ENCODE measurements around the gene ARID1B. TPM values are rescaled to one million over a fixed set of nuclear protein-coding genes. Genes with fewer than 3 reads are reported as not detected.

ARID1B gene
- total RNA-seq, 1 donor from 2014 or later: 66.3 TPM

DNA sequence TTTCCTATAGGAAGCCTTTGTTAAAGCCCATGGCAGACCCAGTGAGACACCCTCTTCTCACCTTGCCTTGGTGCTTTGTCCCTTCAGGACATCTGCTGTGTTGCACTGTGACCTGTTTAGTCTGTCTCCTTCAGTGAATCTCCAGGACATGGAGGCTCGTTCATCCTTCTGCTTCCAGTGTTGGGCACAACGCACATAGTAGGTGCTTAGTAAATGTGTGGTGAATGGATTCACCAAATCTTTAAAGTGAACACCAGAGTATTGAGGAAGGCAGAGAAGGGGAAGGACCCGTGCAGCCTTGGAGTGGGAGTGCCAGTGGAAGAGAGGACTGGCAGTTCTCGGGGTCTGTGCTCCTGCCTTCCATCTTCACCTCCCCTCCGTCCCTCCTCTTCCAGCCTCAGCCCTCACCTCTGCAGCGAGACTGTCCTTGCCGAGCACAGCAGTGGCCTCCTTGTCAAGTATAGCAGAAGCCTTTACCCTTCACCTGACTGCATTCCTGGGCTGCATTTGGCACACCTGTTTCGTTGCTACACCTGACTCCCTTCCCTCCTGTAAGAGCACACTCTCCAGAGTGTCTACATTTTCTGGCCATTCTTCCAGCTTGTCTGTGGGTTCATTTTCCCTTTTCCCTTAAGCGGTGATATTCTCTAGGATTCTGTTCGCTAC lies 49.2 kb downstream of the ARID1B start:
- Mint-ChIP-seq H3K4me1 (ENCODE audit: low read depth) (peaks cover 35% of the 10 kb centered on the region), H3K27ac (no peak overlapping the region)
- intact Hi-C loops (cut with micrococcal nuclease): no loop called here

DNA sequence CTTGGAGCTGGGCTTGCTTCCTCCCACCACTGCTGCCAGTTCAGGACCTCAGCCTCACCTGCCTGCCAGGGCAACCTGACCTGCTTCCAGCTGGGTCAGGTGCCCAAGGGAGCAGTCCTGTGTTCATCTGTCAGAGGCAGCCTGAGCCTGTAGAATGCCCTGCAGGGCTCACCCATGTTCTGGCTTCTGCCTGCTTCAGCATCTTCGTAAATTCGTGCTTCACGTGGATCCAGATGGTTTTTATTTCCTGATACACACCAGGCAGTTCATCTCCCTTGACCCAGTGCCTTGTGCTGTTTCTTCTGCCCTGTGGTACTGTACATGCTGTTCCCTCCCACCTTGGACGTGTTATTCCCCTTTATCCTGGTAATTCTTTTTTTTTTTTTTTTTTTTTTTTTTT lies 50.2 kb downstream of the ARID1B start:
- no peak overlapping the region for H3K27ac Mint-ChIP-seq
- H3K4me3 Mint-ChIP-seq (ENCODE audit: low read depth): no peak overlapping the region
- no peak for DNase-seq (ENCODE audit: low spot score)
- peaks cover 24% of the 10 kb centered on the region for H3K36me3 Mint-ChIP-seq (ENCODE audit: low read depth)
- intact Hi-C loops (cut with micrococcal nuclease): no loop called here
- no peaks in the 10 kb centered on the region for H3K9me3 Mint-ChIP-seq
- no peaks in the 10 kb centered on the region for H3K27me3 Mint-ChIP-seq (ENCODE audit: low read depth)
- peaks cover 37% of the 10 kb centered on the region for H3K4me1 Mint-ChIP-seq (ENCODE audit: low read depth)

More for the DNA sequence above, 49.2 kb downstream of the ARID1B start:
- no peak for DNase-seq (ENCODE audit: low spot score)
- Mint-ChIP-seq H3K4me3 (ENCODE audit: low read depth) (no peak overlapping the region), H3K27me3 (ENCODE audit: low read depth) (no peaks in the 10 kb centered on the region), H3K36me3 (ENCODE audit: low read depth) (peaks cover 19% of the 10 kb centered on the region), H3K9me3 (no peaks in the 10 kb centered on the region)

DNA sequence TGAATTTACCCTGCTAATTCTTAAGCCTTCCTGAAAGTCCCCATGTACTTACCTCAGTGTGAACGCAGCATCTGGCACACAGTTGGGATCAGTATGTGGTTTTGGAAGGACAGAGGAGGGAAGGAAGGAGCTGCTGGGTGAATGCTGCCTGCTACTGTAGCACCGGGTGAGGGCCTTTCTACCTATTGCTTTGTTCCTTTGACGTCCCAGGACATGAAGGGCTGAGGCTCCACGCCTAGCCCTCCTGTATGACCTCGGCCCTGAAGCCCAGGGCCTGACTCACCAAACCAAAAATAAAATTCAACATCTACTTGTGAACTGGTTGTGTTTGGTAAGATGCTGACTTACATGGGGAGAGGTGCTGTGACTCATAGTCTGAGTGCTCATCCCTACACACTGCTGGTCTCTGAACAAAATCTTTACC lies 51.1 kb downstream of the ARID1B start:
- Mint-ChIP-seq H3K4me3 (ENCODE audit: low read depth) (no peak overlapping the region), H3K9me3 (no peaks in the 10 kb centered on the region), H3K27ac (peak overlapping the region; percentile 46), H3K36me3 (ENCODE audit: low read depth) (peaks cover 28% of the 10 kb centered on the region), H3K27me3 (ENCODE audit: low read depth) (no peaks in the 10 kb centered on the region), H3K4me1 (ENCODE audit: low read depth) (peaks cover 38% of the 10 kb centered on the region)
- intact Hi-C loops (cut with micrococcal nuclease): no loop called here
- no peak for DNase-seq (ENCODE audit: low spot score)

DNA sequence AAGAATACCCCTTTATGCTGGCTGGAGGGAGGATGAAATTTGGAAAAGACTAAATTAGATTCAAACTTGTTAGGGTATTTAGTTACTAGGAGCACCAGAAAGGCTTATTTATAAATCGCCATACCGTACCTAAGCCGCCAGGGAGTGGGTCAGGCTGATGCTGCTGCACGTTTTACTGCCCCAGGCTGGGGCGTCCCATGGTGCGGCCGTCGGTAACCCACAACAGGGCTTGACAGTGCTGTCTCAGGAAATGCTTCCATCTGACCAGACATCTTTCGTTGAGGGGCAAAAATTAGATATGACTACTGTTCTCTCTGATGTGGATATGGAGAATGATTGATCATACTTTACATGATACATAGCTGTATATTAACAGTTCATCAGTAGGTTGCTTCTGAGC lies 52.9 kb downstream of the ARID1B start:
- Mint-ChIP-seq H3K4me1 (ENCODE audit: low read depth) (peaks cover 34% of the 10 kb centered on the region), H3K27ac (no peak overlapping the region), H3K4me3 (ENCODE audit: low read depth) (no peak overlapping the region), H3K27me3 (ENCODE audit: low read depth) (no peaks in the 10 kb centered on the region), H3K36me3 (ENCODE audit: low read depth) (peaks cover 31% of the 10 kb centered on the region), H3K9me3 (no peaks in the 10 kb centered on the region)
- DNase-seq (ENCODE audit: low spot score): no peak
- intact Hi-C loops (cut with micrococcal nuclease): loop anchor here (2.0 kb wide), 1 partner anchor 27 kb away; no protein-coding TSS in a partner anchor

DNA sequence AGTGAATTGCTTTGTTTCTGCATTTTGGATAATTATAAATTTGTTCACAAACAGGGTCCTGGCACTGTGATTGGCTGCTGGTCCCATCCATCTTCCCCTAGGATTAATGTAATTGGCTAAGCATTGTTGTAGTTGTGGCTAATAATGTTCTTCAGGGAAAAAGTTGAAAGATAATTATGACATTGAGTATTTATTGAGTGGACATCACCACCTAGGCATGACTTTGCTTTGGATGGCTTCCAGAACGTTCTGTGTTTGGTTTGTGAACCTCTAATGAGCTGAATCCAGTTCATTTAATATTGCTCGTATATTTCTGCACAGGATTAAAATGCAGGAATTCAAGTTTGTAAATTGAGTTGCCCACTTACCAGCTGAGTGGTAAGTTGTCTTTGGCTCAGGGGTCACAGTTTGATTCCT lies 55.1 kb downstream of the ARID1B start:
- Mint-ChIP-seq H3K27ac (no peak overlapping the region), H3K4me1 (ENCODE audit: low read depth) (peaks cover 24% of the 10 kb centered on the region), H3K4me3 (ENCODE audit: low read depth) (no peak overlapping the region), H3K9me3 (no peaks in the 10 kb centered on the region), H3K27me3 (ENCODE audit: low read depth) (no peaks in the 10 kb centered on the region), H3K36me3 (ENCODE audit: low read depth) (peaks cover 38% of the 10 kb centered on the region)
- no peak for DNase-seq (ENCODE audit: low spot score)
- intact Hi-C loops (cut with micrococcal nuclease): no loop called here

DNA sequence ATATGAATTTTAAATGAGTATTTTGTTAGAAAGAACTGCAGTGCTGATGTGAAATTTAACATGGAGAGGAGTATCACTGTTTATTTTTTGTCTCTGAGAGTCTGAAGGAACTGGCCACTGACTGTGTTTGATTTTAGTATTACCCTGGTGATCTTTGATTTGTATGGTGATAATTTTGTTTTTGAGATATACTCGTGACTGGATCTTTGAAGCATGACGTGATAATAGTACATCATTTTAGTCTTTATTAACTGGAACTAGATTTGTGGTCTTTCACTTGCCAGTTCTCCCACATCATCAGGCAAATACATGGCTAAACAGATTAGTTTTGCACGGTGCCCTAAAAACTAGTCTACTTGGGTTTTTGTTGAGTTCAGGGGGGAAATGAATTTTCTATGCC lies 55.5 kb downstream of the ARID1B start:
- H3K9me3 Mint-ChIP-seq: no peaks in the 10 kb centered on the region
- H3K27ac Mint-ChIP-seq: no peak overlapping the region
- H3K4me3 Mint-ChIP-seq (ENCODE audit: low read depth): no peak overlapping the region

DNA sequence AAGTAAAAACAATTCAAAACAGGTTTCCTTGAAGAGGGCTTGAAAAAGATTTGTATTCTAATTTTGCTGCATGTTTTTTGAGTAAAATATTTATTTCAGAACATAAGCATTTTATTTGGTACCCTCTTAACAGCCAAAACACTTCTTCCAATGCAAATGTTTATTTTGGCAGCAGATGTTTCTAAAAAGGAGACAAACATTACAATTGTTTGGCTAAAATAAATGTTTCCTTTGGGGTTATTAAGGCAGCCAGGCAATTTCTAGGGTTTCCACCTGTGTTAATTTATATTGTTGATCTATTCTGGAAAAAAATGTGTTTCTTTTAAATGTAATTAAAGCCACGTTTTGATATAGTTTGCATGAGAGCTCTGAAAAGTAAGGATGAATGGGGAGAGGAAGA lies 56.6 kb downstream of the ARID1B start:
- no peaks in the 10 kb centered on the region for H3K27me3 Mint-ChIP-seq (ENCODE audit: low read depth)
- H3K4me1 Mint-ChIP-seq (ENCODE audit: low read depth): peaks cover 15% of the 10 kb centered on the region
- H3K9me3 Mint-ChIP-seq: no peaks in the 10 kb centered on the region

More for the DNA sequence above, 55.5 kb downstream of the ARID1B start:
- no peaks in the 10 kb centered on the region for H3K27me3 Mint-ChIP-seq (ENCODE audit: low read depth)
- intact Hi-C loops (cut with micrococcal nuclease): no loop called here
- peaks cover 21% of the 10 kb centered on the region for H3K4me1 Mint-ChIP-seq (ENCODE audit: low read depth)
- DNase-seq (ENCODE audit: low spot score): no peak
- H3K36me3 Mint-ChIP-seq (ENCODE audit: low read depth): peaks cover 38% of the 10 kb centered on the region

DNA sequence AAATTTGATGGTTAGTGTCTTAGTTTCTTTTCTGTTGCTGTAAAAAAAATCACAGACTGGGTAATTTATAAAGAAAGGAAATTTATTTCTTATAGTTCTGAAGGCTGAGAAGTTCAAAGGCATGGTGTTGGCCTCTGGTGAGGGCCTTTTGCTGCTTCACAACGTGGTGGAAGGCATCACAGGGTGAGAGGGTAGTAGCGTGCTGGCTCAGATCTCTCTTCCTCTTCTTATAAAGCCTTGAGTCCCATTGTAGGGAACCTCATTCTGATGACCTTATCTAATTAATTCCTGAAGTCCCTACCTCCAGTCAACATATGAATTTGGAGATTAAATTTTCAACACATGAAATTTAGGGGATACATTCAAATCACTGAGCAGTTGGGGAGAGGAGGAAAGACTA lies 62.0 kb downstream of the ARID1B start:
- intact Hi-C loops (cut with micrococcal nuclease): no loop called here
- no peaks in the 10 kb centered on the region for H3K9me3 Mint-ChIP-seq
- H3K4me3 Mint-ChIP-seq (ENCODE audit: low read depth): no peak overlapping the region
- H3K27me3 Mint-ChIP-seq (ENCODE audit: low read depth): no peaks in the 10 kb centered on the region
- DNase-seq (ENCODE audit: low spot score): no peak
- H3K4me1 Mint-ChIP-seq (ENCODE audit: low read depth): peaks cover 16% of the 10 kb centered on the region
- no peak overlapping the region for H3K27ac Mint-ChIP-seq
- H3K36me3 Mint-ChIP-seq (ENCODE audit: low read depth): peaks cover 12% of the 10 kb centered on the region

More for the DNA sequence above, 56.6 kb downstream of the ARID1B start:
- intact Hi-C loops (cut with micrococcal nuclease): no loop called here
- no peak for DNase-seq (ENCODE audit: low spot score)
- Mint-ChIP-seq H3K27ac (no peak overlapping the region), H3K4me3 (ENCODE audit: low read depth) (no peak overlapping the region), H3K36me3 (ENCODE audit: low read depth) (peaks cover 33% of the 10 kb centered on the region)

DNA sequence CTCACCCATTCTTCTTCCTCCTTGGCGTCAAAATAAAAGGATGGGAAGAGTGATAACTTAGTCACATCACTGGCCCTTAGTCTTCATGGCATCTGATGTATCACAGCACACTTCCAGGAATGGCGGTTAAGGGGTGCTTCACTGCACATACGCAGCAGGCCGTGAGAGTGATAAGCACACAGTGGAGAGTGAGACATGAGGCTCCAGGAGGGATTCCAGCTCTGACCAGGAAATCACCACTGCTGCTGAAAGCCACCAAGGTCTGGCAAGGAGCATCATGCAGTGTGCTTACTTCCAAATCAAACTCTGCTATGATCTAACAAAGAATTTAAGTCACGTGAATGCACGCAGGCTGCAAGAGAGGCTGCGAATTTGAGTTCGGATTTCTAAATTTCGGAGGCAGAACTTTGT lies 62.4 kb downstream of the ARID1B start:
- H3K9me3 Mint-ChIP-seq: no peaks in the 10 kb centered on the region
- no peak overlapping the region for H3K27ac Mint-ChIP-seq
- intact Hi-C loops (cut with micrococcal nuclease): loop anchor here (2.0 kb wide), 1 partner anchor 15 kb away; no protein-coding TSS in a partner anchor
- peaks cover 16% of the 10 kb centered on the region for H3K4me1 Mint-ChIP-seq (ENCODE audit: low read depth)
- no peak for DNase-seq (ENCODE audit: low spot score)
- no peaks in the 10 kb centered on the region for H3K27me3 Mint-ChIP-seq (ENCODE audit: low read depth)
- H3K36me3 Mint-ChIP-seq (ENCODE audit: low read depth): peaks cover 13% of the 10 kb centered on the region
- no peak overlapping the region for H3K4me3 Mint-ChIP-seq (ENCODE audit: low read depth)

DNA sequence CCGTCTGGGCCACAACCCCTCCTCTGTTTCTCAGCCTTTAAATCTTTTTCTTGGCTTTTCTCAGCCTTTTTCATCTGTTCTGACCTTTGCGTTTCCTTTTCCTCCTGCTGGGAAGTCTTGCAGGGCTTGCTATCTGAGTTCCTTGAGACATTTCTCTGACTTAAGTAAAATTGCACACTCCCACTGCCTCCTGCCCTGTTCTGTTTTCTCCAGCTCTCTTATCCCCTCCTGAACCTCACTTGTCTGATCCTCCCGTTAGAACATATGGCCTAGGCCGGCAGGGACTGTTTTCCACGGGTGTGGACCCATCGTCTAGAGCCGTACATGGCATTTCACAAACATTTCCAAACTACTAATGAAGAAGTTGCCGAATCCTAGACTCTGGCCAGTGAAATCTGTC lies 63.0 kb downstream of the ARID1B start:
- no peak for DNase-seq (ENCODE audit: low spot score)
- H3K27me3 Mint-ChIP-seq (ENCODE audit: low read depth): no peaks in the 10 kb centered on the region
- no peak overlapping the region for H3K27ac Mint-ChIP-seq
- H3K9me3 Mint-ChIP-seq: no peaks in the 10 kb centered on the region
- peaks cover 13% of the 10 kb centered on the region for H3K36me3 Mint-ChIP-seq (ENCODE audit: low read depth)
- H3K4me1 Mint-ChIP-seq (ENCODE audit: low read depth): peaks cover 16% of the 10 kb centered on the region
- intact Hi-C loops (cut with micrococcal nuclease): loop anchor here (2.0 kb wide), 1 partner anchor 15 kb away; no protein-coding TSS in a partner anchor
- no peak overlapping the region for H3K4me3 Mint-ChIP-seq (ENCODE audit: low read depth)

DNA sequence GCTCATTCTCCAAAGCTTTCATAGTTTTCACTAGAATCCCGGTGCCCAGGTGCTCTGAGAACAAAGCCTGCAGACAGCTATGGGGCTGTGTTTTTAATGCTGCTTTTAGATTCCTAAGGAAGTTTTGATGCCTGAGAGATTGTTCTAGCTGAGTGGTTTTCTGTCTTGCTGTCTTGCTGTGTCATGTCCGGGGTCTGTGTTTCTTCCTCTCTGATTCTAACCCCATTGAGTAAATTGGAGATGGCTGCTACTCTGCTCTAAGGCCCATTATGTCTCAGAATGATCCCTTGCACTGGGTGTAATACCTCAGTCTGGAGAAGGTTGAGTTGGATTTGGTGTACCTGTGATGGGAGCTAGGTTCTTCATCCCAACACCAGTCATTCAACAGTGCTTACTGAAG lies 63.4 kb downstream of the ARID1B start:
- Mint-ChIP-seq H3K4me1 (ENCODE audit: low read depth) (peaks cover 21% of the 10 kb centered on the region), H3K36me3 (ENCODE audit: low read depth) (peaks cover 13% of the 10 kb centered on the region), H3K27me3 (ENCODE audit: low read depth) (no peaks in the 10 kb centered on the region), H3K4me3 (ENCODE audit: low read depth) (no peak overlapping the region), H3K27ac (no peak overlapping the region), H3K9me3 (no peaks in the 10 kb centered on the region)
- intact Hi-C loops (cut with micrococcal nuclease): loop anchor here (2.0 kb wide), 1 partner anchor 16 kb away; no protein-coding TSS in a partner anchor
- DNase-seq (ENCODE audit: low spot score): no peak

DNA sequence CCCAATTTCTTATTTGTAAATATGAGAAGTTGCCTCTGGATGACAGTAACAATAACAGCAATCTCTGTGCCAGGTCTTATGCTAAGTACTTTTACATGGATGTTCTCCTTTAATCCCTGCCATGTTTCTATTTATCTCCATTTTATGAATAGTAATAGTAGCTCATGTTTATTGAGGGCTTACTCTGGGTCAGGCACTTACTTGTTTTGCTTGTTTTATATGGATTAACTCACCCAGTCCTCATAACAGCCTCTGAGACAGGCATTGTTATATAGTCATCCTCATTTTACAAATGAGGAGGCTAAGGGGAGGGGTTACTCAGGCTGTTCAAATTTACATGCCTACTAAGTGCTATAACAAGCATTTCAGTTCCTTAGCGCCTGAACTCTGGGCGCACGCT lies 64.3 kb downstream of the ARID1B start:
- intact Hi-C loops (cut with micrococcal nuclease): loop anchor here (2.0 kb wide), 1 partner anchor 17 kb away; no protein-coding TSS in a partner anchor
- Mint-ChIP-seq H3K36me3 (ENCODE audit: low read depth) (peaks cover 11% of the 10 kb centered on the region), H3K4me3 (ENCODE audit: low read depth) (no peak overlapping the region), H3K9me3 (no peaks in the 10 kb centered on the region), H3K27me3 (ENCODE audit: low read depth) (no peaks in the 10 kb centered on the region), H3K27ac (no peak overlapping the region), H3K4me1 (ENCODE audit: low read depth) (peaks cover 28% of the 10 kb centered on the region)
- no peak for DNase-seq (ENCODE audit: low spot score)

DNA sequence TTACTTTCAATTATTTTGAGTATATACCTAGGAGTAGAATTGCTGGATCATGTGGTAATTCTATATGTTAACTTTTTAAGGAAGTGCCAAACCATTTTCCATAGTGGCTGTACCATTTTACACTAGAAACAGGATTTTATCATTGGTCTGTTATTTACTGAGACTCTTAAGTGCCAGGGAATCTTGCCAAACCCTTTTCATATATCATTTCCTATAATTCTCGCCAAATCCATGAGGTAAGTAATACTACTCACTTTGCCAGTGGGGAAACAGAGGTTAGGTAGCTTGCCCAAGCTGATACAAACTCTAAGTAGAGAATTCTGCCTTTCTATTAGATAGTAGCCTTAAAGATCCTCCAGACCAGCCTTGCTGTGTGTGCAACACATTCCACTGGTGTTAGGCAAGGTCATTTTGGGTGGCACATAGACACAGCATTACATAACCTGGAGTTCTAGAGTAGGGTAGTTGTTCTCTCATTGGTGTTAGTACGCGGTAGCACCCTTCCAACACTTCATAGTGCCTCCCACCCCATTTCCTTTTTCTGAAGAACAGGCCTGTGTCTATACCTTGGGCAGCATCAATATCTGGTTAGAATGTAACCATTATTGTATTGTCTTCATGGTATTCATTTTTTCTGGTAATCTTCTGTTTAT lies 65.5 kb downstream of the ARID1B start:
- Mint-ChIP-seq H3K36me3 (ENCODE audit: low read depth) (peaks cover 15% of the 10 kb centered on the region), H3K4me3 (ENCODE audit: low read depth) (no peak overlapping the region), H3K27me3 (ENCODE audit: low read depth) (no peaks in the 10 kb centered on the region), H3K9me3 (no peaks in the 10 kb centered on the region), H3K4me1 (ENCODE audit: low read depth) (peaks cover 37% of the 10 kb centered on the region), H3K27ac (no peak overlapping the region)
- no peak for DNase-seq (ENCODE audit: low spot score)
- intact Hi-C loops (cut with micrococcal nuclease): no loop called here

Data from activated T-helper 2 cell treated with anti-CD3 and anti-CD28 coated beads, Interferon-gamma antibody, Interleukin-2, Interleukin-4, amounts not matched to agents 10 μg/mL and 5 μg/mL and 100 μg/mL, durations not matched to agents 14 hours and 24 hours and 36 hours (primary cell).